Trophoblast cell (in vitro differentiated cells and primary cell): ENCODE results near the gene KLHL11.
"Not testable (repeated sequence)": the region's sequence is repeated elsewhere in the genome, so short reads cannot be mapped to it uniquely, and the experiment has no call there.

Experiments used
- DNase-seq, 2 donors: peaks; one replicate each; pipeline ENCODE4 v3.0.0-alpha.2; 2016
- H2AFZ ChIP-seq: 2 replicates; pipeline ENCODE4 v1.6.1; 2013; ENCODE audit warnings: low read length, moderate library complexity, mild to moderate bottlenecking; ENCODE audit not compliant: insufficient read depth, poor library complexity
- H2AK5ac ChIP-seq: 2 replicates; pipeline ENCODE4 v1.6.1; 2013; ENCODE audit warnings: mild to moderate bottlenecking, low read length
- H2BK120ac ChIP-seq: 2 replicates; pipeline ENCODE4 v1.6.1; 2013; ENCODE audit warnings: low read length, mild to moderate bottlenecking, moderate library complexity; ENCODE audit not compliant: insufficient read depth, poor library complexity
- H2BK12ac ChIP-seq: 2 replicates; pipeline ENCODE4 v1.6.1; 2013; ENCODE audit warnings: mild to moderate bottlenecking, low read length, moderate library complexity
- H2BK5ac ChIP-seq: 2 replicates; pipeline ENCODE4 v1.6.1; 2013; ENCODE audit warnings: low read length, low read depth, moderate library complexity, mild to moderate bottlenecking; ENCODE audit not compliant: poor library complexity
- H3K14ac ChIP-seq: 2 replicates; pipeline ENCODE4 v1.6.1; 2013; ENCODE audit warnings: mild to moderate bottlenecking, low read length
- H3K18ac ChIP-seq: 2 replicates; pipeline ENCODE4 v1.6.1; 2013; ENCODE audit warnings: mild to moderate bottlenecking, low read length
- H3K23ac ChIP-seq: 2 replicates; pipeline ENCODE4 v1.6.1; 2013; ENCODE audit warnings: low read length
- H3K27ac ChIP-seq: 2 replicates; pipeline ENCODE4 v1.5.1; 2013; ENCODE audit warnings: low read depth, mild to moderate bottlenecking, inconsistent platforms, low read length, moderate library complexity
- H3K27me3 ChIP-seq: 2 replicates; pipeline ENCODE4 v1.6.1; 2013; ENCODE audit warnings: inconsistent platforms, mild to moderate bottlenecking, low read length, moderate library complexity; ENCODE audit not compliant: insufficient read depth
- H3K36me3 ChIP-seq, 2 experiments: 1 replicate in 1 of 2; 2 replicates in 1 of 2; pipeline ENCODE4 v1.6.1; 2013; ENCODE audit warnings: low read length in 2 of 2, mild to moderate bottlenecking in 2 of 2, moderate library complexity in 1 of 2; ENCODE audit not compliant: insufficient read depth in 2 of 2, control insufficient read depth in 1 of 2
- H3K4ac ChIP-seq: 2 replicates; pipeline ENCODE4 v1.6.1; 2013; ENCODE audit warnings: low read depth, mild to moderate bottlenecking, low read length, moderate library complexity
- H3K4me1 ChIP-seq, 2 experiments: 1 replicate in 1 of 2; 2 replicates in 1 of 2; pipeline ENCODE4 v1.6.1; 2013; ENCODE audit warnings: low read length in 2 of 2, mild to moderate bottlenecking in 2 of 2, moderate library complexity in 1 of 2; ENCODE audit not compliant: insufficient read depth in 2 of 2, control insufficient read depth in 1 of 2
- H3K4me2 ChIP-seq: 2 replicates; pipeline ENCODE4 v1.6.1; 2013; ENCODE audit warnings: inconsistent platforms, mild to moderate bottlenecking, low read length, moderate library complexity
- H3K4me3 ChIP-seq: 2 replicates; pipeline ENCODE4 v1.5.1; 2013; ENCODE audit warnings: mild to moderate bottlenecking, low read depth, low read length, inconsistent platforms
- H3K79me1 ChIP-seq: one replicate; pipeline ENCODE4 v1.6.1; 2013; ENCODE audit warnings: low read length
- H3K79me2 ChIP-seq: 2 replicates; pipeline ENCODE4 v1.6.1; 2013; ENCODE audit warnings: low read length, mild to moderate bottlenecking; ENCODE audit not compliant: control insufficient read depth, insufficient read depth, poor library complexity
- H3K9ac ChIP-seq: 2 replicates; pipeline ENCODE4 v1.6.1; 2013; ENCODE audit warnings: mild to moderate bottlenecking, low read length
- H3K9me3 ChIP-seq: 2 replicates; pipeline ENCODE4 v1.6.1; 2013; ENCODE audit warnings: low read depth, mild to moderate bottlenecking, control low read depth, inconsistent platforms, low read length; ENCODE audit not compliant: insufficient read depth
- H4K12ac ChIP-seq: 2 replicates; pipeline ENCODE4 v1.6.1; 2013; ENCODE audit warnings: low read depth, mild to moderate bottlenecking, low read length, moderate library complexity
- H4K8ac ChIP-seq: 2 replicates; pipeline ENCODE4 v1.6.1; 2013; ENCODE audit warnings: low read depth, mild to moderate bottlenecking, low read length, moderate library complexity
- H4K91ac ChIP-seq: one replicate; pipeline ENCODE4 v1.6.1; 2013; ENCODE audit warnings: low read depth, mild to moderate bottlenecking, low read length, moderate library complexity
- WGBS: extraction: QIAGEN DNeasy Blood & Tissue Kit; methylation state at CpG from one replicate; pipeline ENCODE4 v1.1.7; 2013; ENCODE audit warnings: missing lambda C conversion rate; ENCODE audit not compliant: insufficient read length, insufficient coverage; ENCODE audit errors: extremely low coverage; 5-methylcytosine and 5-hydroxymethylcytosine counted together

The KLHL11 gene

DNA sequence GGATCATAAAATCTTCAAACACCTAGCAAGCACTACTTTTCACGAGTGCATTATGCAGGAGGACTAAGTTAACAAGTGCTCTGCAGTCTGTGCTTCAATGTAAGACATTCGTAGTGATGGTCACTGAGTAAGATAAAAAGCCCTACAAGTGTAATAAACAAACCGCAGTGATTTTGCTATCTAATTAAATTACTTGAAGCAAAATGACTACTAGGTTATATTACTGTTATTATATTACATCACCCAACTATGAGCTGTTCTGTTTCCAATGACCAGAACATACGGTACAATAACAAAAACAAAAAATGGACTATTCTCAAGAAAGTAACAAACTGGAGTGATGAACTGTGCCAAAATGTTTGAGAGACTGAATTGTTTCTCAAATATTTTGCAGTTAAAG is 16.4 kb downstream of the KLHL11 start:
- no peaks in the 10 kb centered on the region for H3K79me2 ChIP-seq
- H4K91ac ChIP-seq = no peak overlapping the region
- no peak overlapping the region for H3K4me2 ChIP-seq
- no peak overlapping the region for H3K27ac ChIP-seq
- H3K36me3 ChIP-seq = peaks cover 2 to 3% of the 10 kb centered on the region in 2 experiments
- no peak overlapping the region for H3K23ac ChIP-seq
- H2AFZ ChIP-seq = no peak overlapping the region
- DNase-seq = no peak
- no peak overlapping the region for H4K8ac ChIP-seq
- H2BK12ac ChIP-seq = no peak overlapping the region
- H3K4me1 ChIP-seq = no peaks in the 10 kb centered on the region
- H3K9ac ChIP-seq = no peak overlapping the region
- H2AK5ac ChIP-seq = no peak overlapping the region
- H3K4me3 ChIP-seq = no peak overlapping the region
- H4K12ac ChIP-seq = no peak overlapping the region
- H3K9me3 ChIP-seq = no peaks in the 10 kb centered on the region
- no peak overlapping the region for H3K14ac ChIP-seq
- no peak overlapping the region for H2BK120ac ChIP-seq
- no peak overlapping the region for H2BK5ac ChIP-seq
- no peaks in the 10 kb centered on the region for H3K27me3 ChIP-seq
- no peak overlapping the region for H3K4ac ChIP-seq
- WGBS = no CpG with 5 or more reads among the region's 4 CpGs
- no peak overlapping the region for H3K18ac ChIP-seq
- no peaks in the 10 kb centered on the region for H3K79me1 ChIP-seq

DNA sequence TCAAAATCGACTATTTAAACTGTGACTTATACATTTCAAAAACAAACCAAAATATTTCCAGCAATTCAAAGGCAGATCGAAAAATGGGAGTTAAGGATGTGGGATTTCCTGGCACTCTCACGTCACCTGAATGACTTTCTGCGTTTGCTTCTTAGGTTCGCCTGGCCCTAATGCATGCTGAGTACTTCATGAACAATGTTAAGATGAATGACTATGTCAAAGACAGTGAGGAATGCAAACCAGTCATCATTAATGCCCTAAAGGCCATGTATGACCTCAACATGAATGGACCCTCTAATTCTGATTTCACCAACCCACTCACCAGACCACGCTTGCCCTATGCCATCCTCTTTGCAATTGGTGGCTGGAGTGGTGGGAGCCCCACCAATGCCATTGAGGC is 20.3 kb downstream of the KLHL11 start:
- Histone ChIP-seq H3K79me2 (no peaks in the 10 kb centered on the region), H2AK5ac (no peak overlapping the region), H2BK12ac (no peak overlapping the region), H3K14ac (no peak overlapping the region), H3K9me3 (no peaks in the 10 kb centered on the region), H2BK5ac (no peak overlapping the region), H3K36me3 (no peaks in the 10 kb centered on the region), H3K18ac (no peak overlapping the region), H4K8ac (no peak overlapping the region), H3K9ac (no peak overlapping the region), H2BK120ac (no peak overlapping the region), H3K4me3 (no peak overlapping the region), H3K23ac (no peak overlapping the region), H3K4ac (no peak overlapping the region), H3K4me1 (no peaks in the 10 kb centered on the region), H4K91ac (no peak overlapping the region), H3K4me2 (no peak overlapping the region), H3K27ac (no peak overlapping the region), H2AFZ (no peak overlapping the region), H3K79me1 (no peaks in the 10 kb centered on the region), H3K27me3 (no peaks in the 10 kb centered on the region), H4K12ac (no peak overlapping the region)
- peak; percentile 44 to 54 for DNase-seq
- no CpG with 5 or more reads among the region's 6 CpGs for WGBS

DNA sequence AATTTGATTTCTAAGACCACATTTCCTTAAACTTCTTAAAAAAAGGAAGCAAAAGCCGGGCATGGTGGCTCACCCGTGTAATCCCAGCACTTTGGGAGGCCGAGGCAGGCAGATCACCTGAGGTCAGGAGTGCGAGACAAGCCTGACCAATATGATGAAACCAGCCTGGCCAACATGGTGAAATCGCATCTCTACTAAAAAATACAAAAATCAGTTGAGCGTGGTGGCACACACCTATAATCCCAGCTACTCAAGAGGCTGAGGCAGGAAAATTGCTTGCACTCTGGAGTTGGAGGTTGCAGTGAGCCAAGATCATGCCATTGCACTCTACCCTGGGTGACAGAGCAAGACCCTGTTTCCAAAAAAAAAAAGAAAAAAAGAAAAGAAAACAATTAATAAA is 24.4 kb downstream of the KLHL11 start:
- H3K14ac ChIP-seq, H3K27ac ChIP-seq, H2AFZ ChIP-seq, H3K4me1 ChIP-seq, H3K4ac ChIP-seq, H3K79me1 ChIP-seq, H4K8ac ChIP-seq, H4K12ac ChIP-seq, H3K23ac ChIP-seq, H2BK120ac ChIP-seq, H3K4me3 ChIP-seq, H3K4me2 ChIP-seq, H3K27me3 ChIP-seq, H3K79me2 ChIP-seq, H3K9ac ChIP-seq, DNase-seq, H3K18ac ChIP-seq, H2AK5ac ChIP-seq, H3K9me3 ChIP-seq, H2BK5ac ChIP-seq, H3K36me3 ChIP-seq, H2BK12ac ChIP-seq, H4K91ac ChIP-seq: not testable (repeated sequence)
- WGBS = no CpG with 5 or more reads among the region's 6 CpGs

DNA sequence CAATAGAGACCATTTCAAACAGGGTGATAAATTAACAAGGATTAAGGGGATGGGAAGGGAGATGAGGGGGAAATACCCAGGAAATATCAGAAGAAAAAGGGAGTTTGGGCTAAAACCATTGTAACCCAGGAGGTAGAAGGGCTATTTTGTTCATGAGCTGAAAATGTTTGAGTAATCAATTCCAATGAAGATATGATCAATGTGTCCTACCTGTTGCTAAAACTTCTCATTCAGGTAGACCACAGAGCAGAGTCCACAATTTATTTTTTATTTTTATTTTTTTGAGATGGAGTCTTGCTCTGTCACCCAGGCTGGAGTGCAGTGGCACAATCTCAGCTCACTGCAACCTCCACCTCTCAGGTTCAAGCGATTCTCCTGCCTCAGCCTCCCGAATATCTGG is 25.8 kb downstream of the KLHL11 start:
- not testable (repeated sequence) for H2AK5ac ChIP-seq, H2BK5ac ChIP-seq, H3K79me1 ChIP-seq, H4K12ac ChIP-seq, H3K9ac ChIP-seq, DNase-seq, H2BK12ac ChIP-seq, H4K91ac ChIP-seq, H3K14ac ChIP-seq, H3K9me3 ChIP-seq, H3K27me3 ChIP-seq, H2BK120ac ChIP-seq, H3K23ac ChIP-seq, H2AFZ ChIP-seq, H3K79me2 ChIP-seq, H3K27ac ChIP-seq, H4K8ac ChIP-seq, H3K18ac ChIP-seq, H3K4ac ChIP-seq, H3K4me3 ChIP-seq, H3K4me1 ChIP-seq, H3K36me3 ChIP-seq, H3K4me2 ChIP-seq
- no CpG with 5 or more reads among the region's 2 CpGs for WGBS
